Lung (tissue), 10 donors: ENCODE measurements around the gene FOXD4L6. TPM values are rescaled to one million over a fixed set of nuclear protein-coding genes. Genes with fewer than 3 reads are reported as not detected.
A peak's percentile ranks its signal among the peaks of the same experiment; 100 is the strongest.
"Not testable (repeated sequence)": the region's sequence is repeated elsewhere in the genome, so short reads cannot be mapped to it uniquely, and the experiment has no call there.

Experiments
- ATAC-seq: fragments of 200-7000 bp; cut with Tn5 transposase; one replicate; pipeline ENCODE4 v1.9.1; 2020; ENCODE audit warnings: moderate number of reproducible peaks; ENCODE audit not compliant: insufficient read depth, low FRiP score
- DNase-seq, 3 donors: peaks; one replicate each; pipeline ENCODE4 v3.0.0-alpha.2; 2013 to 2017
- H3K27ac ChIP-seq, 2 donors: one replicate each; pipeline ENCODE4 v1.5.1; 2013; ENCODE audit warnings: mild to moderate bottlenecking in 2 of 2, moderate library complexity in 2 of 2, control low read depth in 1 of 2, inconsistent platforms in 1 of 2, low read depth in 1 of 2, low read length in 1 of 2
- H3K27me3 ChIP-seq, 3 donors: one replicate each; pipeline ENCODE4 v1.5.1; 2013; ENCODE audit warnings: low read length in 2 of 3; ENCODE audit not compliant: control insufficient read depth in 3 of 3, insufficient read depth in 3 of 3
- H3K36me3 ChIP-seq, 4 donors: one replicate each; pipeline ENCODE4 v1.5.1; 2013; ENCODE audit warnings: low read length in 4 of 4, mild to moderate bottlenecking in 1 of 4, moderate library complexity in 1 of 4; ENCODE audit not compliant: control insufficient read depth in 4 of 4, insufficient read depth in 4 of 4
- H3K4me1 ChIP-seq, 5 donors: one replicate each; pipeline ENCODE4 v1.5.1; 2013; ENCODE audit warnings: low read length in 5 of 5, mild to moderate bottlenecking in 2 of 5, moderate library complexity in 1 of 5; ENCODE audit not compliant: control insufficient read depth in 5 of 5, insufficient read depth in 5 of 5
- H3K4me3 ChIP-seq: one replicate; pipeline ENCODE4 v1.5.1; 2013; ENCODE audit warnings: mild to moderate bottlenecking, control low read depth, moderate library complexity
- H3K9ac ChIP-seq, 2 donors: one replicate each; pipeline ENCODE4 v1.5.1; 2013; ENCODE audit warnings: low read length in 2 of 2, control low read depth in 1 of 2; ENCODE audit not compliant: insufficient read depth in 1 of 2
- H3K9me3 ChIP-seq, 4 donors: one replicate each; pipeline ENCODE4 v1.5.1; 2013; ENCODE audit warnings: low read length in 3 of 4, mild to moderate bottlenecking in 1 of 4, moderate library complexity in 1 of 4; ENCODE audit not compliant: control insufficient read depth in 4 of 4, insufficient read depth in 3 of 4
- WGBS, 2 donors: extraction: QIAGEN DNeasy Blood & Tissue Kit; methylation state at CpG; one replicate each; pipeline ENCODE4 v1.1.7; 2013; 5-methylcytosine and 5-hydroxymethylcytosine counted together
- polyA plus RNA-seq, 2 donors: library from polyadenylated mRNA; stranded (reverse); fragments of 200-250 nt; gene quantifications; one replicate each; pipeline ENCODE4 v1.2.1, GENCODE V29; 2013
- total RNA-seq, 2 donors: library from RNA; depleted of rRNA in 1 of 2; stranded (reverse); fragments of >200 nt in 1 of 2; gene quantifications; one replicate each; pipeline ENCODE4 v1.2.1, GENCODE V29; 2014 to 2021
- donor health status: Bipolar disorder and iron deficiency.
- donor health status: healthy.
- donor health status: DM: yes; HTN: yes; CAD: no.

The FOXD4L6 gene
- total and polyA plus RNA-seq, 4 donors = 0.05 to 0.31 (median 0.20) TPM; not detected in 1

GRCh38 chr9:41079464-41079863 lies 49.0 kb downstream of the FOXD4L6 start:
- ATAC-seq = peak; percentile 39
- H3K27me3 ChIP-seq = peaks cover 0 to 12% (median 11%) of the 10 kb centered on the region in 3 donors
- WGBS, 2 donors = 46 to 66% methylated on average over 4 of the region's 4 CpGs
- H3K4me1 ChIP-seq, H3K9ac ChIP-seq, H3K4me3 ChIP-seq, H3K27ac ChIP-seq, H3K36me3 ChIP-seq, H3K9me3 ChIP-seq, DNase-seq: not testable (repeated sequence)

GRCh38 chr9:41077586-41077985 lies 50.9 kb downstream of the FOXD4L6 start:
- WGBS, 2 donors = 60 to 68% methylated on average over 1 of the region's 1 CpG

More at GRCh38 chr9:41077586-41077985, 50.9 kb downstream of the FOXD4L6 start:
- not testable (repeated sequence) for H3K27ac ChIP-seq, H3K9me3 ChIP-seq, H3K36me3 ChIP-seq, H3K4me3 ChIP-seq, ATAC-seq, H3K4me1 ChIP-seq, DNase-seq, H3K9ac ChIP-seq
- H3K27me3 ChIP-seq = peaks cover 0 to 16% (median 16%) of the 10 kb centered on the region in 3 donors

Other genes starting within 250 kb of the FOXD4L6 start
- 10 to 100 TPM in 1 of 2 donors, 1 to 10 TPM in 1; 6.4 to 10.3 TPM for gene ZNG1F, start 60.6 kb upstream of the FOXD4L6 start, total RNA-seq
- gene ZNG1F, start 60.6 kb upstream of the FOXD4L6 start, polyA plus RNA-seq = 10 to 100 TPM in 1 of 2 donors, 1 to 10 TPM in 1; 6.5 to 21.0 TPM